Endothelial cell of umbilical vein (primary cell): ENCODE data around the gene STX4. TPM values are rescaled to one million over a fixed set of nuclear protein-coding genes. Genes with fewer than 3 reads are reported as not detected.

ENCODE experiments used
- BruUV-seq: library from RNA; stranded (reverse); fragments of 400-500 nt; replicated peaks from 2 replicates; lab custom pipeline; 2021; lab: Mats Ljungman, UMichigan
- CTCF ChIA-PET: fragments of 300-600, 350-600 bp; sonication (Branson Sonifier 250); formaldehyde crosslinking; loops from one replicate; lab custom pipeline; 2021; ENCODE audit warnings: antibody characterized with exemption, inconsistent platforms; lab: Charles Lee
- POLR2A ChIA-PET: fragments of 300-600, 350-600 bp; sonication (Branson Sonifier 250); formaldehyde crosslinking; loops from one replicate; lab custom pipeline; 2021; ENCODE audit warnings: antibody characterized with exemption, inconsistent platforms; lab: Charles Lee
- DNase-seq: peaks from one replicate; pipeline ENCODE4 v3.0.0-alpha.2; 2011; ENCODE audit warnings: low read depth, low spot score
- FAIRE-seq: peaks from 2 replicates; lab custom pipeline; 2011; peaks lifted over from hg19 to GRCh38; lab: Jason Lieb, UNC
- H2AFZ ChIP-seq: 2 replicates; pipeline ENCODE4 v1.6.0; 2012; ENCODE audit warnings: low read depth, low read length, control low read depth, inconsistent platforms
- H3K27ac ChIP-seq: 2 replicates; pipeline ENCODE4 v1.5.1; 2011; ENCODE audit warnings: low read depth, mild to moderate bottlenecking, control low read depth, low read length, moderate library complexity; ENCODE audit not compliant: insufficient read depth
- H3K27me3 ChIP-seq, 2 experiments: 2 replicates each; pipeline versions ENCODE4 v1.6.0 to v1.6.1; 2011; ENCODE audit warnings: low read length in 2 of 2, mixed read lengths in 1 of 2; ENCODE audit not compliant: control insufficient read depth in 2 of 2, insufficient read depth in 2 of 2
- H3K36me3 ChIP-seq, 2 experiments: 2 replicates in 1 of 2; 3 replicates in 1 of 2; pipeline ENCODE4 v1.5.1; 2011; ENCODE audit warnings: low read length in 2 of 2, mild to moderate bottlenecking in 1 of 2, moderate library complexity in 1 of 2; ENCODE audit not compliant: control insufficient read depth in 2 of 2, insufficient read depth in 2 of 2; ENCODE audit errors: extremely low read depth in 1 of 2
- H3K4me1 ChIP-seq: 3 replicates; pipeline ENCODE4 v1.5.1; 2011; ENCODE audit warnings: mild to moderate bottlenecking, low read length; ENCODE audit not compliant: control insufficient read depth, insufficient read depth; ENCODE audit errors: extremely low read depth
- H3K4me2 ChIP-seq: 2 replicates; pipeline ENCODE4 v1.6.1; 2011; ENCODE audit warnings: low read length, control low read depth, mixed read lengths; ENCODE audit not compliant: insufficient read depth
- H3K4me3 ChIP-seq, 3 experiments: fragments of 200-600 bp in 1 of 3; sonication (generic), shearing (Covaris generic) in 1 of 3; replicated peaks in 1 of 3; 2 replicates each; pipeline ENCODE4 v1.5.1; 2011 to 2016; ENCODE audit warnings: control low read depth in 3 of 3, low read length in 3 of 3, mild to moderate bottlenecking in 2 of 3, inconsistent platforms in 1 of 3, low read depth in 1 of 3, moderate library complexity in 1 of 3; ENCODE audit not compliant: insufficient read depth in 1 of 3
- H3K79me2 ChIP-seq: 2 replicates; pipeline ENCODE4 v1.6.0; 2012; ENCODE audit warnings: low read length, inconsistent platforms; ENCODE audit not compliant: control insufficient read depth, insufficient read depth
- H3K9ac ChIP-seq: replicated peaks from 2 replicates; pipeline ENCODE3; 2011; ENCODE audit warnings: low read length, control low read depth; ENCODE audit not compliant: insufficient read depth; ENCODE audit errors: extremely low read depth
- H3K9me1 ChIP-seq: replicated peaks from 3 replicates; pipeline ENCODE4 v1.6.0; 2011; ENCODE audit warnings: mild to moderate bottlenecking, low read length; ENCODE audit not compliant: control insufficient read depth, insufficient read depth; ENCODE audit errors: extremely low read depth
- H3K9me3 ChIP-seq: replicated peaks from 2 replicates; pipeline ENCODE4 v1.5.1; 2012; ENCODE audit warnings: low read length, inconsistent platforms; ENCODE audit not compliant: control insufficient read depth, insufficient read depth
- H4K20me1 ChIP-seq: replicated peaks from 2 replicates; pipeline ENCODE3; 2011; ENCODE audit warnings: mild to moderate bottlenecking, low read length; ENCODE audit not compliant: control insufficient read depth, insufficient read depth; ENCODE audit errors: extremely low read depth
- EZH2 ChIP-seq: IDR thresholded peaks from 2 replicates; pipeline ENCODE4 v1.6.1; 2012; ENCODE audit warnings: borderline replicate concordance, low read depth, mild to moderate bottlenecking, moderate library complexity, low read length, inconsistent platforms; ENCODE audit not compliant: severe bottlenecking
- MYC ChIP-seq: IDR thresholded peaks from one replicate; pipeline ENCODE4 v1.6.1; 2011; ENCODE audit warnings: mild to moderate bottlenecking, low read depth, low read length
- POLR2A ChIP-seq: IDR thresholded peaks from 2 replicates; pipeline ENCODE4 v1.6.1; 2012; ENCODE audit warnings: low read depth, mild to moderate bottlenecking, control low read depth, low read length
- dilution Hi-C: fragments of 300-500 bp; cut with MboI; formaldehyde crosslinking; loops from one replicate; pipeline ENCODE4 v1.15.0; 2019; ENCODE audit warnings: low sequenced_read_pairs; ENCODE audit not compliant: extremely low pct_ligation_motif_present
- intact Hi-C: fragments of 100-400 bp; cut with micrococcal nuclease; formaldehyde crosslinking; loops from one replicate; pipeline ENCODE4 v1.10.0; 2022
- polyA plus RNA-seq, 4 experiments: library from polyadenylated mRNA; depleted of rRNA in 3 of 4; stranded (reverse) in 3 of 4; unstranded in 1 of 4; fragments of >200 nt; gene quantifications; 2 replicates each; pipeline versions ENCODE4 v1.2.1 to v1.2.3, GENCODE V29; 2011 to 2012; ENCODE audit warnings: missing spikeins in 1 of 4
- total RNA-seq: library from RNA; stranded (reverse); gene quantifications from 2 replicates; pipeline ENCODE4 v1.2.3, GENCODE V29; 2021
- TF ChIP-seq, protein P1 (sequence below): IDR thresholded peaks from 2 replicates; pipeline ENCODE4 v1.6.1; 2011; ENCODE audit not compliant: insufficient read depth, insufficient read length
- TF ChIP-seq, protein P2 (sequence below), 2 donors: IDR thresholded peaks; 1 replicate in 1 of 2; 2 replicates in 1 of 2; pipeline ENCODE4 v1.5.1; 2011; ENCODE audit warnings: low read length in 2 of 2, mild to moderate bottlenecking in 2 of 2, moderate library complexity in 2 of 2, control low read depth in 1 of 2, inconsistent platforms in 1 of 2, low read depth in 1 of 2; ENCODE audit not compliant: insufficient read depth in 1 of 2; ENCODE audit errors: extremely low read depth in 1 of 2

Gene STX4
- total and polyA plus RNA-seq, 2 donors (not counting 3 experiments of a cell fraction or from before 2014, with no cell fraction given): 49.5 to 65.2 TPM

DNA sequence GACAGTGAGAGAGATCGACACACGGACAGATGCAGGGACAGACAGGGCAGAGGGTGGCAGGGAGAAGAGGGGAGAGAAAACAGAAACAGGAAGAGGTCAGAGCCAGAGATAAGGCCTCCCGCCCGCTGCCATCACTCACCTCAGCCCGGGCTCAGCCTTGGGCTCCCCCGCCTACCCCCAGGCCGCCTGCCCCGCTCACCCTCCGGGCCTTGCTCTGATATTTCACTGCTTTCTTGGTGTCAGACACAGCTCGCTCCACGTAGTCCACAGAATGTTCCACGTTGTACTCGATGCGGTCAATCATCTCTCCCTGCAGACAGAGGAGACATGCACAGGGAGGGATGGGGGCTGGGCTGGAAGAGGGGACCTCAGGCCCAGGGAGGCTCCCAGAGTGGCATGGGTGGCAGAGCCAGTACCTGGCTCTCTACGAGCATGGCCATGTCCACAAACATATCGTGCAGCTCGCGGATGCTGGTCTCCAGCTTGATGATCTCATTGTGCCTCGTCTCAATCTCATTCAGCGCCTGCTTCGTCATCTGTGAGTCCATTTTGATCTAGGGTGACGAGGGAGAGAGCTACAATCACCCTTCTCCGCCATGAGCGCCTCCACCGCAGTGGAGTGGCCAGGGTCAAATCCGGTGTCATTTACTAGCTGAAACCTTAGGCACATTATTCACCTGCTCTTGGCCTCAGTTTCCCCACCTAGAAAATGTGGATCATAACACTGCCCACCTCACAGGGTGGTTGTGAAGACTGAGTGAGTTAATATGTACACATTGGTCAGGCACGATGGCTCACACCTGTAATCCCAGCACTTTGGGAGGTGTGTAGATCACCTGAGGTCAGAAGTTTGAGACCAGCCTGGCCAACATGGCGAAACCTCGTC lies 40.2 kb upstream of the STX4 start:
- no peak for FAIRE-seq
- no TSS peak for BruUV-seq
- H3K27ac ChIP-seq: no peak overlapping the region

More for the DNA sequence above, 40.2 kb upstream of the STX4 start:
- DNase-seq: no peak
- H2AFZ ChIP-seq: no peak overlapping the region
- H3K4me2 ChIP-seq: no peak overlapping the region
- H3K4me3 ChIP-seq: no peak overlapping the region
- H3K9me3 ChIP-seq: no peaks in the 10 kb centered on the region
- CTCF ChIA-PET: interaction anchor here (1.2 to 2.8 kb wide), 2 partner anchors 8 to 11 kb away, joined by 5 to 17 read pairs; partner anchors contain the start of gene HSD3B7
- intact Hi-C loops (no loop called here), dilution Hi-C loops (no loop called here)
- H3K4me1 ChIP-seq: no peaks in the 10 kb centered on the region
- no peaks in the 10 kb centered on the region for H3K79me2 ChIP-seq
- no peaks in the 10 kb centered on the region for H3K9me1 ChIP-seq
- POLR2A ChIA-PET: interaction anchor here (0.6 kb wide), 1 partner anchor 103 kb away, joined by 3 read pairs; no protein-coding TSS in a partner anchor
- no peak for TF ChIP-seq POLR2A
- TF ChIP-seq EZH2: no peak
- TF ChIP-seq, protein P1, sequence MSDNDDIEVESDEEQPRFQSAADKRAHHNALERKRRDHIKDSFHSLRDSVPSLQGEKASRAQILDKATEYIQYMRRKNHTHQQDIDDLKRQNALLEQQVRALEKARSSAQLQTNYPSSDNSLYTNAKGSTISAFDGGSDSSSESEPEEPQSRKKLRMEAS: no peak
- TF ChIP-seq, protein P2, sequence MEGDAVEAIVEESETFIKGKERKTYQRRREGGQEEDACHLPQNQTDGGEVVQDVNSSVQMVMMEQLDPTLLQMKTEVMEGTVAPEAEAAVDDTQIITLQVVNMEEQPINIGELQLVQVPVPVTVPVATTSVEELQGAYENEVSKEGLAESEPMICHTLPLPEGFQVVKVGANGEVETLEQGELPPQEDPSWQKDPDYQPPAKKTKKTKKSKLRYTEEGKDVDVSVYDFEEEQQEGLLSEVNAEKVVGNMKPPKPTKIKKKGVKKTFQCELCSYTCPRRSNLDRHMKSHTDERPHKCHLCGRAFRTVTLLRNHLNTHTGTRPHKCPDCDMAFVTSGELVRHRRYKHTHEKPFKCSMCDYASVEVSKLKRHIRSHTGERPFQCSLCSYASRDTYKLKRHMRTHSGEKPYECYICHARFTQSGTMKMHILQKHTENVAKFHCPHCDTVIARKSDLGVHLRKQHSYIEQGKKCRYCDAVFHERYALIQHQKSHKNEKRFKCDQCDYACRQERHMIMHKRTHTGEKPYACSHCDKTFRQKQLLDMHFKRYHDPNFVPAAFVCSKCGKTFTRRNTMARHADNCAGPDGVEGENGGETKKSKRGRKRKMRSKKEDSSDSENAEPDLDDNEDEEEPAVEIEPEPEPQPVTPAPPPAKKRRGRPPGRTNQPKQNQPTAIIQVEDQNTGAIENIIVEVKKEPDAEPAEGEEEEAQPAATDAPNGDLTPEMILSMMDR (IDR thresholded peaks at IDR 0.05; ENCODE audit: extremely low read depth in 1 of 2, insufficient read depth in 1 of 2, low read depth in 1 of 2, low read length in 2 of 2): no peak
- no peak for TF ChIP-seq MYC
- no peak overlapping the region for H3K9ac ChIP-seq
- H3K36me3 ChIP-seq: no peaks in the 10 kb centered on the region
- H4K20me1 ChIP-seq: no peaks in the 10 kb centered on the region
- no peaks in the 10 kb centered on the region for H3K27me3 ChIP-seq
